DOHH2 (cell line): ENCODE measurements around the gene KIAA1614.

Experiments
- CTCF ChIP-seq: fragments of 200-600 bp; sonication (generic); IDR thresholded peaks from one replicate; pipeline ENCODE4 v1.5.1; 2014; ENCODE audit warnings: antibody characterized with exemption, mild to moderate bottlenecking, low read depth, low read length; ENCODE audit not compliant: poor library complexity, severe bottlenecking
- EZH2phosphoT487 ChIP-seq: fragments of 200-600 bp; sonication (generic); IDR thresholded peaks from 2 replicates; pipeline ENCODE4 v1.6.1; 2017; ENCODE audit warnings: borderline replicate concordance, mild to moderate bottlenecking, antibody characterized with exemption, low read length, moderate library complexity, mixed read lengths

DNA sequence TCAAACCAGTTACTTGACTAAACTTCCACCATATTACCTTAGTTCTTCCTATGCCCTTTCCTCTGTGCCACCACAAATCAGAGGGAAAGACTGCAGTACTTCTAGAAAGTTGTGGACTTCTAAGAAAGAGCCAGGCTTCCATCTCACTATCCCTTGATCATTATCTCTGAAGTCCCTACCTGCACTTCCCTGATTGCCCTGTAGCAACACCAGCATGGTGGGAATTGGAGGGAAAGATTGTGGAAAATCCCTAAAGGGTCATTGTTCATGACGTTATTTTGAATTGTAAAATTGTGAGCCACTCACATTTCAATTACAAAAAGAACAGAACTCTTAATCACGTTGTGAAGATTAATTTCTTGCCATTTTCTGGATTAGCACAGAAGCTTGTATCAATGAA lies 23.4 kb upstream of the KIAA1614 start:
- no peak for TF ChIP-seq CTCF
- TF ChIP-seq EZH2phosphoT487: no peak
